Fibroblast of skin of left biceps (primary cell): Measurements from ENCODE around the gene ANKS1A.
A peak's percentile ranks its signal among the peaks of the same experiment; 100 is the strongest.
"Not testable (repeated sequence)": the region's sequence is repeated elsewhere in the genome, so short reads cannot be mapped to it uniquely, and the experiment has no call there.

ENCODE experiments used
- DNase-seq, 2 experiments: peaks; one replicate each; pipeline ENCODE4 v3.0.0-alpha.2; 2013; ENCODE audit warnings: low read depth in 2 of 2

ANKS1A gene

DNA sequence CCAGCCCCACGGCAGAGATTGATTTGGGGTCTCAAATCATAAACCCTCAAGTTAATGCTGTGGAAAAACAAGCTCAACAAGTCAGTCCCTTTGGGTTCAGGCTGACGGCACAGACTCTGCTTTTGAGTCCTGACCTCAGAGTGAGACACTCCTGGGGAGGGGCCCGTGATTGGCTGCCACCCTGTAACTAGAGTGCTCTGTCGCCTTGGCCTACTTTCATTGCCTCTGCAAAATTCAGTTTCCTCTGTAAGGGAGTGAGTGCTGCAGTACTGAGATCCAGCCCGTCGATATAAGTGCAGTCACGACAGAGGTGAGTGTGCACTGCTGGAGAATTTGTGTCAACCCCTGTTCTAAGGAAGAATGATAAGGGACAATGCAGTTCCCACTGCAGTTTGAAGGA is 105.6 kb downstream of the ANKS1A start:
- no peak for DNase-seq

DNA sequence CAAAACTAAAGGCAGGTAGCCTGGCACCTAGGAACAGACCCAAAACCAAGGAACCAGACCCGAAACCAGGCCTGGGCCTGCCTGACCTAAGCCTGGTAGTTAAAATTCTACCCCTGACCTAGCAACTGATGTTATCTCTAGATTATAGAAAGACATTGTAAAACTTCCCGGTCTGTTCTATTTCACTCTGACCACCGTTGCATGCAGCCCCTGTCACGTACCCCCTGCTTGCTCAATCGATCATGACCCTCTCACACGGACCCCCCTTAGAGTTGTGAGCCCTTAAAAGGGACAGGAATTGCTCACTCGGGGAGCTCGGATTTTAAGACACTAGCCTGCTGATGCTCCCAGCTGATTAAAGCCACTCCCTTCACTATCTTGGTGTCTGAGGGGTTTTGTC is 109.4 kb downstream of the ANKS1A start:
- DNase-seq: not testable (repeated sequence)

DNA sequence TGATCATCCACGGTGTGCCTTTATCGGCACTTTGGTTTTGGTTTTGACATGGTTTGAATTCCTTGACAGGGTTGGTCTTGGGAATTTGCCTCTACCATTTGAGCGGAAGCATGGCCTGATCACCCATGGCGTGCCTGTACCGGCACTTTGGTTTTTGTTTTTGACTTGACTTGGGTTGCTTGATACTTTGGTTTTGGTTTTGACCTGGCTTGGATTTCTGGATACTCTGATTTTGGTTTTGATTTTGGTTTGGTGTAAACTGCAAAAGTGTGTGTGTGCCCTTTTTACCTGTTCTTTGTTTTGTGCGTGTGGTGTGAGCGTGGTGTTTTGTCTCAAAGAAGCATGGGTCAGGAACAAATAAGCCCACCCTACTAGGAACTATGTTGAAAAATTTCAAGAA is 110.1 kb downstream of the ANKS1A start:
- not testable (repeated sequence) for DNase-seq

DNA sequence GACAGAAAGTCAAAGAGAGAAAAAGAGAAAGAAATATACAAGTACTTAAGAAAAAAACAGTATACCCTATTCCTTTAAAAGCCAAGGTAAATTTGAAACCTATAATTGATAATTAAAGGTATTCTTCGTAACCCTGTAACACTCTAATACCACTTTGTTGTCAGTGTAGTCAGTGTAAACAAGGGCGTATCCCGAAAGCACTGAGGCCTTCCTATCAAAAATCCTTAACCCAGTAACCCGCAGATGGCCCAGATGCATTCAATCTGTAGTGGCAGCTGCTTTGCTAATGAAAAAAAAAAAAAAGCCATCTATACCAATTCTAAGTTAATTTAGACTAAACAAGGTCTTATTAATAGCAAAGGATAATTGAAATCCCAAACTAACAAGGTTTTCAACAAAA is 110.9 kb downstream of the ANKS1A start:
- not testable (repeated sequence) for DNase-seq

DNA sequence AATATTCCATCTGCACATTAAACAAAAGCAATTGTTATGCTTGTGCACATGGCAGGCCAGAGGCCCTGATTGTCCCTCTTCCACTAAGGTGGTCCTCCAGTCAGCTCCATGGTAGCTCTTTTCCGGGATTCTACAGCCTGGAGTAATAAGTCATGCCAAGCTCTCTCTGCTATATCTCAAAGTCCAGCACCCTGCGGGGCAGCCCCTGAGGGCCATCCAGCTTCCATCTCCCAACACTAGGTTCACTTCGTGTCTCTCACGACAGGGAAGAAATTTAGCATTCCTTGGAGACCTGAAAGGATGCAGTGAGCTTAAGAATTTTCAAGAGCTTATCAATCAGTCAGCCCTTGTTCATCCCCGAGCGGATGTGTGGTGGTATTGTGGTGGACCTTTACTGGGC is 112.3 kb downstream of the ANKS1A start:
- not testable (repeated sequence) for DNase-seq

DNA sequence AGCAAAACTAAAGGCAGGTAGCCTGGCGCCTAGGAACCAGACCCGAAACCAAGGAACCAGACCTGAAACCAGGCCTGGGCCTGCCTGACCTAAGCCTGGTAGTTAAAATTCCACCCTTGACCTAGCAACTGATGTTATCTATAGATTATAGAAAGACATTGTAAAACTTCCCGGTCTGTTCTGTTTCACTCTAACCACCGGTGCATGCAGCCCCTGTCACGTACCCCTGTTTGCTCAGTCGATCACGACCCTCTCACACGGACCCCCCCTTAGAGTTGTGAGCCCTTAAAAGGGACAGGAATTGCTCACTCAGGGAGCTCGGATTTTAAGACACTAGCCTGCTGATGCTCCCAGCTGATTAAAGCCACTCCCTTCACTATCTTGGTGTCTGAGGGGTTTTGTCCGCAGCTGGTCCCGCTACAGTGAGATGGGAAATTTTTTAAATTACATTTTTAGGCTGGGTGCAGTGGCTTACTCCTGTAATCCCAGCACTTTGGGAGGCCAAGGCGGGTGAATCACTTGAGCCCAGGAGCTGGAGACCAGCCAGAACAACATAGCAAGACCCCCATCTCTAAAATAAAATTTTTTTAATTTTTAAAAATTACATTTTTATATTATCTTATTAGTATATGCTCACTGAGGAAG is 115.0 kb downstream of the ANKS1A start:
- DNase-seq: not testable (repeated sequence)

DNA sequence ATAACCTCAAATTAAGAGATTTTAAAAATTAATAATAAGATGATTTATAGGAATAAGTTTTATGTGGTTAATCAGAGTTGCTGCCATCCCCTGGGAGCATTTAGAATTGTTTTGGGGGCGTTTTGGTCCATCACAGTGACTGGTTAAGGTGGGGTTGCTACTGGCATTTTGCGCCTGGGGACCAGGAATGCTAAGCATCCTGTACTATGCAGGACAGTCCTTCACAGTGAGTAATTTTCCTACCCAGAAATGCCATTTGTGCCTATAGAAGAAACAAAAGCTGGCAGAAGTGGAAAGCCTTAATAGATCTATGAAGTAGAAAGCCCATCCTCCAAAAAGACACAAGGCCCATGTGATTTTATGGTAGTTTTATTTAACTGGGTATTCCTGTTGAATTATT is 118.0 kb downstream of the ANKS1A start:
- no peak for DNase-seq

DNA sequence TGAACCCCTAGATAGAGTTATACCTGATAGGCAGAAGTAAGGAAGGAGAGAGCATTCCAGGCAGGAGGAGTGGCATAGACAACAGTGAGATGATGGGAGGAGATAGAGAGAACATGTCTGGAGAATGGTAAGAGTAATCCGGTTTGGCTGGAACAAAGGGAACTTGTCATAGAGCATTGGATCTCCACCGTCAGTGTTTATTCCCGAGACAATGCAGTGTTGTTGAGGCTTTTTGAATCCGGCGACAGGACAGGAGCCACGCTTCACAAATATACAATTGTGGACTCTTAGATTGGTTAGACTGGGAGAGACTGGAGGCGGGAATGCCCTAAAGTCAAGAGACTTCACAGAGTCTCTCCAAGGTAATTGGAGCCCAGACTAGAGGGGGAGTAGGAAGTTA is 119.8 kb downstream of the ANKS1A start:
- DNase-seq: no peak

DNA sequence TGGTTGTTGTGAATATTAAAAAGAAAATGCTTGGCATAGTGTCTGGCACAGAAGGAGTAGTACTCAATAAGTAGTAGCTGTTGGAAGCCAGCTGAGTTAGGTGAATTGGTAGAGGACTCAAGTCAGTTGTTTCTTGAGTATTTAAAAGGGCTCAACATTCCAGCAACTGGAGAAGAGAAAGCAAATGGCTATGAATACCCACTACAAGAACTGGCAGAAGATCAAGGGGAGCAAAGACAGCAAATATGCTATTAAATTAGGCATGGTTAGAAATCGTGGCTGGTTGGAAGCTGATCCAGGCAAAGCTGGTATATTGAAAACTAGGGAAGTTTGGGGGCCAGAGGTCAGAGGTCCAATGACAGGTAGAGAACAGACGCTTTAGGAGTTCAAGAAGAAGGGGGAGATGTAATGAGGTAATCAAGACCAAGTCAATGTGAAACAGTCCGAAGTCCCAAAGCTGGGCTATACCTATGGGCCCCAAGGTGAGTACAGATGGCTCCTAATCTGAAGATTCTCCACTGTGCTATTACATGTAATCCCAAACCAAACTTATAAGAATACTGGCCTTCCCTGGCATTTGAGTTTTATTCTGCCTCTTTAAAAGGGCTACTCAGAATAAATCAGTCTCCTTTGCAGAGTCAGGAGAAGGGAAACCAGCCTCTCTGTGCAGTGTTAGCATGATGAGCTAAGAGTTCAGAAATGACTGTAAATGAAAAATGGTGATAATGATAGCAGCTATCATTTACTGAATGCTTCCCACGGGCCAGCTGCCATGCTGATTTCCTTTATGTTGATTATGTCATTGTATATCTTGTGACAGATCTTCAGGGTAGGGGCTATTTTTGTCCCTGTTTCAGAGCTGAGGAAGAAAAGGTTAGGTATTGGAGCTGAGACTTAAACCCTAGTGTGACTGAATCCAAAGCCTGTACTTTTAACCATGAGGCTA is 122.3 kb downstream of the ANKS1A start:
- no peak for DNase-seq

DNA sequence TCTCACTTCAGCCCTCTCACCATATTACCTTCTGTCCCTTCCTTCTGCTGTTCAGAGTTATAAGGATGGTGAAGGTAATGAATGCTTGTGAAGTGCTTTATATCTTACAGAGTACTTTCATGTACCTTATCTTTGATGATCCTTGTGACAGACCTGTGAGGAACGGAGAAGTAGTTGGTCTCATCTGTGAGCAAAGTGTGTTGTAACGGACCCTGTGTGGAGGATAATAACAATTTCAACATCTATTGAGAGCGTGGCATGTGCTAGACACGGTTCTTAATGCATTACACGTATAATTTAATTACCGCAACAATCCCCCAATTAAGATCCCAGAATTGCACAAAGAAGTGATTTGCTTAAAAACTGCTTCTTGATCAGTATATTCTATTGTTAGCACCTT is 124.6 kb downstream of the ANKS1A start:
- DNase-seq: no peak

DNA sequence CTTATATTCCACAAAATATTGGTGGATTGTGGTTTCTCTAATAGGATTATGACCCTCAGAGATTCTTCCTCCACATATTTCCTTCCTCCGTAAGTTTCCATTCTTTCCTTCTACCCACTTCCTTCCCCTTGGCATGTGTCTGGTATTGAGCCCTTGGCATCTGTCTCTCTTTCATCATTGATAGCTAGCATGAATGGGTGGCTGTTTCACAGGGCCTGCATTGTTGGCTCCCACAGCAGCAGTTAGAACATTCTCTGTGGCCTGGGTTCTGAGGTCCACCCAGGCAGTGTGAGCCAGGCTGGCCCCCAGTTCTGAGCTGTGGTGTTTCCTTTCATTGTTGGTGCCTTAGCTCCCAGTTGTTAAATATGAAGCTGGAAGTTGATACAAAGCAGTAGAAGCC is 125.3 kb downstream of the ANKS1A start:
- DNase-seq: no peak

DNA sequence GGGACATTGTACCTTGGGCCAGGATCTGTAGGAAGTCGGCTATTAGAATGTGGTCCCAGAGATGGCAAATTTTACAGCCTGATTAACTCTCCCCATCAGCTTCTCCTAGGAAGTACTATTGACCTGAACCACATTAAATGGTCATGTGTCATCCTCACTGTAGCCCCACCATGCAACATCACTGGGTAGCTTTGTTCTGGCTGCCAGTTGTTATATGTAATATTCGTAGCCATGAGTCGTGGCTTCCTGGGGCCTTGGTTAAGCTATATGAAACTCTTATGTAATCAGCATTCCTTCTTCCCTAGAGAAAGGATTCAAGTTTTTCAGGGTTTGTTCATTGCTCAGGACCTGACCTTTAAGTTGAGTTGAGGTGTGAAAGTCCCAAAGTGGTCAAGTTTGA is 125.7 kb downstream of the ANKS1A start:
- peak; percentile 52 to 56 for DNase-seq

DNA sequence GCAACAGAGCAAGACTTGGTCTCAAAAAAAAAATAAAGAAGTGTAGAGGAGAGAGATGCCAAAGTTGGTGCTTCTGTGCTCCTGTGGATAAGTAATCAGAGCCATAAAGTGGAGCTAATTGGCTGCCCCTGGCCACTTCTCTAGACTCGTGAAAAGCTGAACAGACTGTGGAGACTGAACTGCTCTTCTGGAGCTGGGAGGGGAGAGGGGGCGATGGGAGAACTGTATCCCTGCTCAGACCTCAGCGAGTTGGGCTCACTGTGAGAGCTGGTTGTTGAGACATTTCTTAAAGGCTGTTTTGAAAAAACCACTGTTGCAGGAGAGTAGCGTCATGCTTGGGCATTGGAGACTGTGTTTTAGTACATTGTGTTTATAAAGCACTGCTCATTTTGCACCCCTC is 126.4 kb downstream of the ANKS1A start:
- DNase-seq: no peak

DNA sequence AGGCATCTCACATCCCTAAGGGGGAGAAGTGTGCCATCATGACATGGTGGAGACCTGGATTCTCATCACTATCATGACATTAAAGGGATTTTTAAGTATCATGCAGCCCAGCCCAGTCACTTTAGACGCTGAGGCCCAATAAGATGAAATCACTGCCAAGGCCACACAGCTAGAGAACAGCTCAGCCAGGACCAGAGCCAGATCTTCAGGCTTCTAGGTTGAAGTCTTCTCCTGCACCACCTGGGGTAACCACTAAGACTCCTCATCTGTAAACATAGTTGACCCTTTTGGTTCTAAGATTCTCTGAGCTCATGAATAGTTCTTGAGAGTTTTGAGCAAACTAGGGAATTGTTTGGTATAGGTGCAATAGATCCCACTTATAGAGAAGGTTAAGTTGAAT is 126.9 kb downstream of the ANKS1A start:
- DNase-seq: no peak

DNA sequence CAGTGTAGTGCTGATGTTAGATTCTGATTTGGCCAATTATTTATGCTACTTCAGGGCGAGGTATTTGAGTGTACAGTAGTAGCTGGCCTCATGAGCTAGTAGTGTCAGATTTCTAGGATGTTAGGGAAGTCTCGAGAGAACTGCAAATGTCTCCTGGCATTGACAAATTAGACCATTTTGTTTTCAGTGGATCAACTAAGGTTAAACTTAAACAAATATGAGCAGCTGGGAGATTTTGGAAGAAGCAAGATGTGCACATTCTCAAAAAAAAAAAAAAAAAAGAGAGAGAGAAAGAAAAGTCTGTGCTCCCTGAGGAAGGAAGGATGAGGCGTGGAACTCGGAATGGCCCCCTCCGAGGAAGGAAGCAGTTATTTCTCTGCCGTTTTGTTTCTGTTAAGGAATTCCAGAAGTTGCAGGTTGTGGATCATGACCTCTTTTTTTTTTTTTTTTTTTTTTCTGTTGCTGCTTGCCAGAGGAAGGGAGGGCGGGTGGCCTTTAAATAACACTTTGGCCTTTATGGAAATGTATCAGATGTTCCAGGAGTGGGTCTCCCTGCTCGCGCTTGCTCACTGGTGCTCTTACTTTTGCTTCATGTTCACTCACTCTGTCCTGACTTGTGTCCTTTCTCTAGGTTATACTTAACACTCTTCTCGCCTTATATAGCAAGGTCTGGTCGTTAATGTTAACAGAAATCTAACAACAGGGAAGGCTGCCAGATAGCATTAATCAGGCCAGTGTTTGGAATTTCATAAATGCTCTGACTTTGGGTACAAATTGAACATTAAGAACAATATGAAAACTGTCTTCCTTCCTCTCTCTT is 127.7 kb downstream of the ANKS1A start:
- DNase-seq: peak; percentile 39 to 55

DNA sequence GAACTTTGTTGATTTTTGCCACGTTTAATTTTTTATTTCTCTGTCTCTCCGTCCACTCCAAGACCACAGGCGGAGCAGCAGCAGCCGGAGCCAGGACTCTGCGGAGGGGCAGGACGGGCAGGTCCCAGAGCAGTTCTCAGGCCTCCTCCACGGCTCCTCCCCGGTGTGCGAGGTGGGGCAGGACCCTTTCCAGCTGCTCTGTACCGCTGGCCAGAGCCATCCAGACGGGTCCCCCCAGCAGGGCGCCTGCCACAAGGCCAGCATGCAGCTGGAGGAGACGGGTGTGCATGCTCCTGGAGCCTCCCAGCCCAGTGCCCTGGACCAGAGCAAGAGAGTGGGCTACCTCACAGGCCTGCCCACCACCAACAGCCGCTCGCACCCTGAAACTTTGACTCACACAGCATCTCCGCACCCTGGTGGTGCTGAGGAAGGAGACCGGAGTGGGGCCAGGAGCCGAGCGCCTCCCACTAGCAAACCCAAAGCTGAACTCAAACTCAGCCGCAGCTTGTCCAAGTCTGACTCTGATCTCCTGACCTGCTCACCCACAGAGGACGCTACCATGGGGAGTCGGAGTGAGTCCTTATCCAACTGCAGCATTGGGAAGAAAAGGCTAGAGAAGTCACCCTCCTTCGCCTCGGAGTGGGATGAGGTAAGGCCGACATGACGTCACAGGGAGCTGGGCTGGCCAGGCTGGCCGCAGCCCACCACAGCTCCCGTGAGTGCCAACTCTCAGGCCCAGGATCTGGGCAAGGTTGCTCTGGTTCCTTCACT is 128.5 kb downstream of the ANKS1A start:
- no peak for DNase-seq

DNA sequence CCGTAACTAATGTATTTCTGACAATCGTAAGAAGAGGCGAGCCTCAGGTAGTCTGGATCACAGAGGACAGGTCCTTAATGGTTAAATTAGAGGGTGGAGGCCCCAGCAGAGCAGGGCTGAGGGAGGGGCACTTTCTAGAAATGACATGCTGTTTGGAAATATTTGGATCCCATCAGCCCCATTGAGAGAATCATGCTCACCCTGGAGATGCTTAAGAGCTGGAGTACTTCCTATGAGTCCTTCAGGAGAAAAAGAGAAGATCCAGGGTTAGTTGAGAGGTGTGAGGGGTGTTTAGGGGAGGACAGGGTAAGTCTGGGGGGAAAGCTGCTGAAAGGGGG is 129.1 kb downstream of the ANKS1A start:
- DNase-seq: no peak

DNA sequence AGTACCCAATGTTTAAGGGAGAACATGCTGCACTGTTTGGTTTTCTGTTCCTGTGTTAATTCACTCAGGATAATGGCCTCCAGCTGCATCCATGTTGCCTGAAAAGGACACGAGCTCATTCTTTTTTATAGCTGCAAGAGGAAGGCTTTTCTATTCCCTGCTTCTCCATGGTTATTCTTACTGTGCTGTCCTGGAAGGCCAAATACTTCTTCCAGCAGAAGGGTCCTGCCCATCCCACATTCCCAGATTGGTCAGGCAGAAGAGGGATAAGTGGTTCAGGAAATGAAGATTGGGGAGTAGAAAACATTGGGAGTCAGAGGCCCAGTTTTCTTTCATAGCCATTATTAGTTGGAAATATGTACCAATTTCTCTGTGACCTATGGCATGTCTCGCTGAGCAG is 129.7 kb downstream of the ANKS1A start:
- no peak for DNase-seq

DNA sequence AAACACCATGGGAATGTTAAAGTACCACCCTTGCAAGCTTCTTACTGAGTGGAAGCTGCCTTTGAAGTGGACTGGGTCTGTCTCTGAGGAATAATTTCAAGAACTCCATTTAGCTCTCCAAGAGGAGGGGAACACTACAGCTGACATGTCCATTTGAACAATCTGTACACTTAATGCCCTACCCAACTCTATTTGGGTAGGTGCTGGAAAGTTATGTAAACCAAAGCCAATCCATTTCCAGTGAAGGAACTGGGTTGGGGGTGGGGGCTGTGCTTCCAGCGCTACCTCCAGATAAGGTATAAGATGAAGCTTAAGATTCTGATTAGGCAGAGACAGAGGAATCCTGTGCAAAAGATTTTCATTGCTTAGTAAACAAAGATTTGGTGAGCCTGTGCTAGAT is 130.1 kb downstream of the ANKS1A start:
- DNase-seq: no peak

DNA sequence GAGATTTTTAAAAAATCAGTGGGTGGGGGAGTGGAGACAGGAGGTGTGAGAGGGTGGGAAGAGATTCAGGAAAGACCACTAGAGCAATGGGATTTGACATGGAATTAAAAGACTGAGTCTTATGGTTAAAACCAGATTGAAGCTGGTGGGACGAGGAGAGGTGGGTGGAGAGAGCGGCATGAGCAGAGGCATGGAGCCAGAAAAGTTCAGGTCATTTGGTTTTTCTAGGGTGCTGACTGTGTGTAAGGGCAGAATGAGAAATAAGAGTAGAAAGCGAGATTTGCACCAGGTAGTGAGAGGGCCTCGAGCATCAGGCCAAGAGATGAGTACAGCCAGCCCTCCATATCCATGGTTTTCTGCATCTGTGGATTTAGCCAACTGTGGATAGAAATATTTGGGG is 130.8 kb downstream of the ANKS1A start:
- no peak for DNase-seq

DNA sequence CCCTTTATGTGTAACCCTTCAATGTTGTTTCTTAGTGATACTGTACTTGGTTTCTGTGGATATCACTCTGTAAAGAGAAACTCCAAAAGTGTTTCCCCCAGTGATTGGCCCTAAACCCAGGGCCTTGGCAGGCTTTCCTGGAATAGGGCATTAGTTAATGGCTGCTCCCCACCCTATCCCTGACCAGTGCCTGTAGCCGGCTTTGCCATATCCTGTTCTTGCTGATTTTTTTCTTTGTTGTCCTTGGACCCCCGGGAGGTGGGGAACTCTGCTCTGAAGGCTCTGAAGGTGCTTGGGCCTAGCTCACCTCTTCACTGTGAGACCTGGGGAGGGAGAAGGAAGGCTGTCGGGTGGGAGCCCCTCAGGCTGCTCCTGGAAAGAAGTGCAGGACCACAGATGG is 131.9 kb downstream of the ANKS1A start:
- no peak for DNase-seq
